ENCODE results near the gene AP2A2.
A peak's percentile ranks its signal among the peaks of the same experiment; 100 is the strongest.

AP2A2 gene

GRCh38 chr11:1047595-1048156, 122.0 kb downstream of the AP2A2 start:
- DNase-seq, result no peak

DNA sequence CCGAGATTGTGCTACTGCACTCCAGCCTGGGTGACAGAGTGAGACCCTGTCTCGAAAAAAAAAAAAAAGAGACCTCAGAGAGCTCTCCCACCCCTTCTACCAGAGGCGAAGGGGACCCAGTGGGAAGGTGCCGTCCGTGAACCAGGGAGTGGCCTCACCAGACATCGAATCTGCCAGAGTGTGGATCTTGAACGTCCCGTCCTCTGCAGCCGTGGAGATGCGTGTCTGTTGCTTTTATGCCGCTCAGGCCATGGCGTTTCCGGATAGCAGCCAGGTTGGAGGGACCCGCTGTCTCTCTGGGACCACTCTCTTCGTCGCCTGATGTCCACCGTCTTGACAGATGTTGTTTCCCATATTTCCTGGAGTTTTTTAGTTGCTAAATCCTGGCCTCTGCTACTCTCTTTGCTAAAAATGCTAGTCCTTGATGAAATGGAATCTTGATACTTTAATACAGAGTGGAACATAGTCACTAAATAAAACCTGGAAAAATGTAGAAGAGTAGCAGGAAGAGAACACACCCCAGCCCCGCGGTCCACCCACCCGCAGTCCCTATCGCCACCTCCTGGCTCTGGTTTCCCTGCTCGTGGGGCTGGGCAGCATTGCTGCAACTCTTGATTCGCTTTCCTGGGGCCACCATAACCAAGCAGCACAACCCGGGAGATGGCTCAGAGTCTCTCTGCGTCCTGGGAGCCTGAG, 122.9 kb downstream of the AP2A2 start:
- DNase-seq, result no peak

DNA sequence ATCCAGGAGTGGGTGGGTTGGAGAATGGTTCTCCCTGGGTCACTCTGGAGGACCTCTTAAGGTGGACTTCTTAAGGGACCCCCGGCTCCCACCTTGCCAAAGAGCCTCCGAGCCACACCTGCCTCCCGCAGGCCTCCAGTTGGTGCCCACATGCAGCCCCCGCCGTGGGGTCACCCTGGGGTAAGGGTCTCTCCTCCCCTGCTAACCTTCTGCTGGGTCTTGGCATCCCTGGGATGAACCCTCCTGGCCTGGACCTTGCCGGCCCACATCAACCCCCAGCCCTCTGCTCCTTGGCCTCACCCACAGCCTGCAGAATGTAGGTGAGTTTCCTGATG, 123.4 kb downstream of the AP2A2 start:
- DNase-seq, result no peak

- no peak for DNase-seq
Observed at GRCh38 chr11:1049431-1049891, 123.8 kb downstream of the AP2A2 start.

DNA sequence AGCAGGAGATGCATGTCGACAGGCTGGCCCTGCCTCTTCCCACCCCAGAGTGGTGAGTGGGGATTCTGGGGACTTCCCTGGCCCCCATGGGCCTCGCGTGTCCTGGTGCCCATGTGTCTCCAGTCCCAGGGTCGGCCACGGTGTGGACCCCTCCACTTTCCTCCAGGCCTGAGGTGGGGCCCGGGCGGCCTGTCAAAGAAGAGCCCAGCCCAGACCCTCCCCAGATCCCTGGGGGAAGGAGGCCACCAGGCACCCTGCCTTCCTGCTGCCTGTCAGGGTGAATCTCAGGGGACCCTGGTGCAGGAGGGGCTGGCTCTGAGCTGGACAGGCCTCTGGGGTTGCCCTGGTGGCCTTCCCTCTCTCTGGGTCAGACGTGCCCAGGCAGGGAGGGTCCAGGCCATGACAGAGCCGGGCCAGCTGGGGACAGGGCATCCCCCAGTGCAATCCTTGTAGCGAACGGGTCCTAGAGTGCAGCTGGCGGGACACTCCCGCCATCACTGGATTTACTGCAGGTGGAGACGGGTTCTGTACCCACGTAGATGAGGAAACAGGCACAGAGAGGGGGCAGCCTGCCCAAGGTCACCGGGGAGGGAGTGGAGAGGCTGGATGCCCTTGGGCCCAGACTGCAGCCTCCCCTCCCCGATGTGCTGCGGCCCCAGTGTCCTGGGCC, 124.4 kb downstream of the AP2A2 start:
- no peak for DNase-seq

DNA sequence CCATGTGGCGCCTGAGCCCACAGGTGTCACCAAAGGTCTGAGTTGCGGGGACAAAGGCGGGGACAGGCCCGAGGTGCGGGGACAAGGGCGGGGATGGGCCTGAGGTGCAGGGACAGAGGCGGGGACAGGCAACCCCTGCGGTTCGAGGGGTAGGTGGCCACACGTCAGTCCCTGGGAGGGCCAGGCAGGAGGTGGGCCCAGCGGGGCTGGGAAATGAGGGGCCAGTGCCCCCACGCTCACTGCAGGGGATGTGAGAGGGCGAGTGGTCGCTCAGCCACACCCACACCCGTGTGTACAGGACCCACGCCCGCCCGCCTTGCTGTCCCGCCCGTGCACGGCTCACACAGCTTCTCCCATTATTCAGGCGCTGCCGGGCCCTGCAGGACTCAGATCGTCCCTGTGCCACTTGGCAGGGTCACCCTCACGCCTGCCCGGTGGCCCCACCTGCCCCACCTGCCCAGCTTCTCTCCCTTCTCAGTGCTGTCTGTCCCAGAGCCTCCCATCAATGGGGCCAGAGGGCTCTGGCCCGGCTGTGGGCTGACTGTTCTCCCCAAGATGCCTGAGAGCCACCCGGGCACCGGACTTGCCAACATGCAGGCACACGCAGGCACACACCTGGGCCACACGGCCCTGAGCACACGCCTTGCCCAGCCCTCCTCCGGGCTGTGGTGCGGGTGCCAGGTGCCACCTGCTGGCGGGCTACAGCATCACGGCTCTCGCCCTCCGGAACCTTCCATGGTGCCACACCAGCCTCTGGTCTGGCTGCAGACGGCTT, 125.1 kb downstream of the AP2A2 start:
- DNase-seq, result peak; percentile 77

DNA sequence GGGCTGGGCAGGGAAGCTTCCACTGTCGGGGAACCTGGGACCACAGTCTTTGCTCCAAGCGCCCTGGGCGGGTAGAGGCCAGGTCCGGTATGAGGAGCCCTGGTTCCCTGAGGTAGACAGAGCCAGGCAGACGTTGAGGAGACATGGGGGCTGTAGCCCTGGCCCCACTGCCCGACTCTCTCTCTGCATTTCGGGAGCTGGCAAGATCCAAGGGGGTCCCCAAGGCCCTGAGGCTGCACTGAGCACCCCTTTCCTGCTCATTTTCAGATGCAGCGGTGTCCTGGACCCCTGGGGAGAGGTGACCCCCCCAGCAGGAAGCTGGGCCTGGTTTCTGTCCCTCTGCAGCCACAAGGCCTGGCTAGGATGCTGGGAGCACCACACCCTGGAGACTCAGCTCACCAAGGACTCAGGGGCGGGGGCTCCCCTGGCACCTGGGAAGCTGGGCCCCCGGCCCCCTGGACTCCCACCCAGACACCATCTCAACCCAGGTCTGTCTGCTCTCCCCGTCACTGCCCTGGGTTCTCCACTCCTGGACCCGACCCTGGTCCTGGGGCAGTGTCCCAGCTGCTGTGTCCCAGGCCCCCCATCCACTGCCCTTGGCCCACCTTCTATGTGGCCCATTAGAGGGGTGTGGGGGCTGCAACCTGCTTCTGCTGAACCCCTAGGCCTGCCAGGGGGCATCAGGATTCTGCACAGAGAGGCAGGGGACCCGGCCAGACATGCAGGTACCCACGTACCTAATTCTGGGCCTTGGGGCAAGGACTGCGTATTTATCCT, 125.9 kb downstream of the AP2A2 start:
- DNase-seq, result no peak

DNA sequence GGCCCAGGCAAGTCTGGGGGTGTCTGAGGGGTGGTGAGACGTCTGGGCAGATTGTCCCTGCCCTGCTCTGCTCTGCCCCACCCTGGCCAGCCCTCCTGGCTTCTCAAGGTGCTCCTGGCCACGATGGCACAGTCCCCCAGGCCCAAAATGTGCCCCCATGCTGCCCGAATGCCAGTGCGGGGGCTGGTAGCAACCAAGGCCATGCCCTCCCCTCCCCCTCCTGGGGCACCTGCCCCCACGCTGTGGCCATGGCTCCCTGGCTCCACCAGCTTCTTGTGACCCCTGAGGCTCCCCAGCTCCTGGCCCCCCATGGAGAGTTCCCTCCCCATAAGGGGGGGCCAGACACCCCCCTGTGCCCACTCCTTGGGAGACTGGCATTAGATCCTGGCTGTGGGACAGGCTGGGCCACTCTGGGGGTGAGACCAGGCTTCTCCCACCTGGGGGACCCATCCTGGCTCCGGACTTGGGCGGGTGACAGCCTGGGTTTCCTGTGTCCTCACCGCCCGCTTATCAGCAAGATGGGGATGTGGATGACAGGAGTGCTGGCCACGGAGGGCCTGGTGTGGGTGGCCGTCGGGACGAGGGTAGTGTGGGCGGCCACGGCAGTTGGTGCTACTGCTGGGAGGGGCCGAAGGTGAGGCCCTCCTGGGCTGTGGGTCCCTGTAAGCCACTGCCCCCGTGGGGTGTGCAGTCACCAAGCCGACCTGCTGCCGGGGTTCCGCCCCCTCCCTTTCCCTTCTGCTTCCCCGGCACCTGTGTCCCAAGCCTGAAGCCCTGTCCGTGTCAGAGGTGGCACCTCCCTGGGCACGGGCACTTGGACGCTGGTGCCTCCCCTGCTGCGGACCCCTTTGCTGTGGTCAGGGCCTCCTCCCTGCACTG, 126.7 kb downstream of the AP2A2 start:
- DNase-seq, result no peak

- DNase-seq, result no peak
Observed at GRCh38 chr11:1053121-1053901, 127.6 kb downstream of the AP2A2 start.

DNA sequence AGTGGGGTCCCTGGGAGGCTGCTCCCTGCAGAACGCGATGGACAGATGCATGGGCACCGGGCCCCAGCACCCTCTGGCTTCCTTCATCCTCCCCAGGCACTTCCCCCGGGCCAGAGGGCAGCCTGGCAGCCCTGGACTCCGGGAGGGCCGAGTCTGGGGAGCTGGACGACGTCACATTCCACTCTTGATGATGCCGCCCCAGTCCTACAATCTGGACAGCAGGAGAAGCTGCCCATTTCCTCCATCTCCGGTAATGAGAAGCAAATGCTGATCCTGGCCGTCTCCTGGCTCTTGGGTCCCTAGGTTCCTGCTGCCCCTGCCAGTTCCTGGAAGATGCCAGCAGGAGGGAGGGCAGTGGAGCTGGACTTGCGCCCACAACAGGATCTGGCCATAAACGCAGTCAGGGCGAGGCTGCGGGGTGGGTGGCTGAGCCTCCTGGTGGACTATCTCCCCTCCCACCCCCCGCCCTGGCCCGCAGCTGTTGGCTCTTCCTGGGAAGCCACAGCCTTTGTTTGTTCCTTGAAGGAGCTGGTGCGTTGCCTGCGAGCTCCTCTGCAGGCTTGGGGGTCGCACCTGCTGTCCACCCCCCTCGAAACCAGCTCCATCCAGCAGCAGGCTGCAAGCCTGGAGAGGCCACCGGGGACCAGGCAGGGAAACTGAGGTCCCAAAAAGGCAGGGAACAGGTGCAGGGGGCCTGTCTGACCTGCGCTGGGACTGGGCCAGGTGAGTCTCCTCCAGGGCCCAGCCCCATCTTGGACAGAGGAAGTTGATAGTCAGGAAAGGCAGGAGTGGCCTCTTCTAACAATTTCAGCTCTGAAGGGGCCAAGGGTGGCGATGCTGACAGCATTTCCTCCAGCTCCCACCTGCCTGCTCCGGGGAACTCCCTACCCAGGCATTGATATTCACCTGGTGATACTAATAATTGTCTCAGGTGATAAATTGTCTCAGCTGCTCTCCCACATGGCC, 128.8 kb downstream of the AP2A2 start:
- no peak for DNase-seq

DNA sequence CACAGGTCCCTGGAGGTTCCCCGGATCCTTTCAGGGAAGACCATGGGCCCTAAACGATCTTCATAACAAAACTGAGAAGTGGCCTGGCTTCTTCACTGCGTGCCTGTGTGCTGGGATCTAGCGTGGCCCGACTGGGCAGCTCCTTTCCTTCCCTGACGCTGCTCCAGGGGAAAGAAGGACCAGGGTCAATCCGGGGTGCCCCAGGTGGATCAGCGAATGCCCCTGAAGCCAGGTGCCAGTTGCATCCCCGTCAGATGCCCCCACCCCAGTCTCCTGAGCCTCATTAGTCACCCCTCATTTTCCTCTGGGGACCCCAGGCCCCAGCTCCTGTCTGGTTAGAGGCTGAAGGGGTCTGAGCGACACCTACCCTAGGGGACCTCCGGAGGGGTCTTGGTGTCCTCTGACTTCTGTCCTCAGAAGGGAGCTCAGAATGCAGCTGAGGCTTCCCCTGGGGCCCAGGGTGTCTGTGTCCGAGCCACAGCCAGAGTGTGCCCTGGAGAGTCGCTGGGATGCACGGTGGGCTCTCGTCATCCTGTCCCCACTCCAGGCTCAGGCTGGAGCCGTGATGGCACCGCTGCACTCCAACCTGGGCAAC, 129.5 kb downstream of the AP2A2 start:
- DNase-seq, result no peak

DNA sequence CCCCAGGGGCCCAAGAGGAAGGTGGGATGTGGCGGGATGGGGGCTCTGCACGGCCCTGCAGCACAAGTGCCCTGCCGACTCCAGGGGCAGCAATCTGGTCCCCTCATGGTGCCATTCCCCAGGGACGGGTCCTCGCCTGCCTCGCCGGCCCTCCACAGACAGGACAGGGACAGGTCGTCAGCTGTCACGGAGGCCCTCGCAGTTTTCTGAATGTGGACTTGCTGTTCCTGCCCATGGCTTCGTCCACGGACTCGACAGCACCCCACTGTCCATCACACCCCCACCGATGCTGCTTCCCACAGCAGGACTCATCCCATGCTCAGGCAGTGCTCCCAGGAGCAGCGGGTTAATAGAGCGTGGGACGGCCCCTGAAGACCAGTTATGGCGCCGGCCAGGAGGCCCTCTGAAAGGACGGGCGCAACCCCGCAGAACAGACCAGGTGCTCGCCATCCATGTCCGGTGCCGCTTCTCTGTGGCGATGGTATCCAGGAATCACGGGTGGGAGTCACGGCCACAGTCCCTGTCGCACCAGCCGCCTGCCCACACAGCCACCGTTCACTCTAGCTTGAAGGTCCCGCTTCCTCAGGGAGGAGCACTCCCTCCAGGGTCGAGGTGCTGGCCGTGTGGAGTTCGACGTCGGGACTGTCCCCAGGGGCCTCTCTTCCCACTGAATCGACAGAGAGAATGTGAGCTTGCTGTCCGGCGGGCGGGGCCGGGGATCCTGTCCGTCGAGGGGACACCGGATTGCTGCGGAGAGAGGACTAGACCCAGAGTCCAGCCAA, 130.5 kb downstream of the AP2A2 start:
- no peak for DNase-seq

- no peak for DNase-seq
Observed at GRCh38 chr11:1057806-1058205, 132.1 kb downstream of the AP2A2 start.

GRCh38 chr11:1059759-1060158, 134.1 kb downstream of the AP2A2 start:
- no peak for DNase-seq

DNA sequence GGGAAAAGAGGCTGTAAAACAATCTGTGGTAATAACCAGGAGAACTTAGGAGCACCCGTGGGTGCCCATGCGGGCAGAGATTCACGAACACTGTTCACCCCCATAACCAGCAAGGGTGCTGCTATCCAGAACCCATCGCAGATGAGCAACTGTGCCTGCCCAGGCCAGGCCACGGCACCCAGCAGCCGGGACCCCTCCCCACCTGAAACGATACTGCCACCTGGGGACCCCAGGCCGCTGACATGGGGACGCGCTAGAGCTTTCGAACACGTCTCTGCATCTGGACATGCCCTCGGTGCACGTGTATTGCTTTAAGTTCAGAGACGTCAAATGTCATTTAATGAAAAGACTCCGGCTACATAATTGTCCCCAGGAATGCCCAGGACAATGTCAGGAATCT, 134.7 kb downstream of the AP2A2 start:
- DNase-seq, result no peak

- DNase-seq, result no peak
Observed at GRCh38 chr11:1060852-1061616, 135.4 kb downstream of the AP2A2 start.

Measured in CD4-positive, alpha-beta T cell treated with Interleukin-17A for 1 hour (primary cell).